HG03103 (cell line): ENCODE measurements around the gene HOATZ.

Experiments used
- ATAC-seq: cut with Tn5 transposase; IDR thresholded peaks from one replicate; pipeline ENCODE4 v1.9.1; 2021; ENCODE audit warnings: low read depth; ENCODE audit not compliant: unreplicated experiment

Gene HOATZ

GRCh38 chr11:111574373-111575225, 60.0 kb downstream of the HOATZ start:
- no peak for ATAC-seq

GRCh38 chr11:111575740-111576139, 61.2 kb downstream of the HOATZ start:
- no peak for ATAC-seq

- no peak for ATAC-seq
These were observed 63.2 kb downstream of the HOATZ start for GRCh38 chr11:111577821-111578220.

GRCh38 chr11:111581341-111581740, 66.8 kb downstream of the HOATZ start:
- ATAC-seq: no peak

- no peak for ATAC-seq
These were observed 67.6 kb downstream of the HOATZ start for GRCh38 chr11:111582163-111582562.

- ATAC-seq: no peak
These were observed 68.3 kb downstream of the HOATZ start for GRCh38 chr11:111582881-111583280.

- no peak for ATAC-seq
These were observed 70.8 kb downstream of the HOATZ start for GRCh38 chr11:111585371-111585770.

- ATAC-seq: no peak
These were observed 71.8 kb downstream of the HOATZ start for GRCh38 chr11:111586388-111586831.
